Activated gamma-delta T cell (primary cell): ENCODE data around the gene CPXM1.

Experiments
- DNase-seq: peaks from one replicate; lab custom pipeline; 2025; lab: John Stamatoyannopoulos, UW

The CPXM1 gene

DNA sequence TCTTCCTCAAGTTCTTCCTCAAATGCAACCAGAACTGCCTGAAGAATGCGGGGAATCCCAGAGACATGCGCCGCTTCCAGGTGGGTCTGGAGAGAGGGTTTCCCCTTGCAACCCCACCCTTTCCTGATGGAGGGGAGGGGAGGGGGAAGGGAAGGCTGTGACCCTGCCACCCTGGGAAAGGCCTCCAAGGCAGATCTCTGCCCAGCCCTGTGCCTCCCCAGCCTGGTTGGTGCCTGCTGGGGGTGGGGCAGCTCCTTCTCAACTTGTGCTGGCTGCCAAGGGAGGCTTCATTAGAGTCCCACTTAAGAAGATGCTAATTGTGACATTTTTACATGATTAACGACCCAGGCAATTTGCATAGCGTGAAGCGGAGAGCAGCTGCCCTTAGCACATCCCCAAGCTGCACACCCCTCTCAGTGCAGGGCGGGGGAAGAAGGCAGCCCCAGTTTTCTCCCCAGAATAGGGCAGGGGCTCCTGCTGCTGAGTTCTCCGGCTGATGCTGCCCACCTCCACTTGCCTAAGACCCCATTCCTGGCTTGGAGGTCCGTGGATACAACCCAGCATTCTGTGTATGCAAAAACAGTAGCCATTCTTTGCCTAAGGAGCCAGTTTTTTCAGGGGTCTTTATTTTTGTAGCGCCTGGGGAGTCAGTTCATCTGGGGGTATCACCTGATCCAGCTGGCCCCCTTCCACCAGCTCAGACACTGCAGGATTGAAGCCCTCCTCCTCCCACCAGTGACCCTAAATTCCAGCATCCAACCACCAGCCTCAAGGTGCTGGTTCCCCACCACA, 51.7 kb downstream of the CPXM1 start:
- no peak for DNase-seq

DNA sequence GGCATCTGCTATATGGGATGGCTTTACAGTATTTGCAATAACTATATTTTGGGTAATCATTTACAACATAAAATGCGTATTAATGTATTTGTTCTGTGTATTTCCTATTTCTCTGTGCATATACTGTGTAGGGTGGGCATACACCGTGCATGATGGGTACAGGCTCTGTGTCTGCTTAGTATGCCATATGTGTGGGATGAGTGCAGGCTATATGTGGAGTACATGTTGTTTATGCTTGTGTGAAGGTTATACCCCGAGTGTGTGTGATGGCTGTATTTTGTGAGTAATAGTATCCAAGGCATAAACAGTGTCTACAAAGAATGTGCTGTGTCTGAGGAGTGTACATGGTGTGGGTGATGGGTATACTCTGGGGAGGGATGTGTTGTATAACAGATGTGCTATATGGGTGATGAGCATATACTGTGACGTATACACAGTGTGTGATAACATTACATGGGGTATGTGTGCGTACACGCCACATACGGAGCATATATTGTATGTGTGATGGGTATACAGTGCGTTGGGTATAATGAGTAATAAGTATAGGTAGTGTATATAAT, 52.7 kb downstream of the CPXM1 start:
- DNase-seq: no peak

DNA sequence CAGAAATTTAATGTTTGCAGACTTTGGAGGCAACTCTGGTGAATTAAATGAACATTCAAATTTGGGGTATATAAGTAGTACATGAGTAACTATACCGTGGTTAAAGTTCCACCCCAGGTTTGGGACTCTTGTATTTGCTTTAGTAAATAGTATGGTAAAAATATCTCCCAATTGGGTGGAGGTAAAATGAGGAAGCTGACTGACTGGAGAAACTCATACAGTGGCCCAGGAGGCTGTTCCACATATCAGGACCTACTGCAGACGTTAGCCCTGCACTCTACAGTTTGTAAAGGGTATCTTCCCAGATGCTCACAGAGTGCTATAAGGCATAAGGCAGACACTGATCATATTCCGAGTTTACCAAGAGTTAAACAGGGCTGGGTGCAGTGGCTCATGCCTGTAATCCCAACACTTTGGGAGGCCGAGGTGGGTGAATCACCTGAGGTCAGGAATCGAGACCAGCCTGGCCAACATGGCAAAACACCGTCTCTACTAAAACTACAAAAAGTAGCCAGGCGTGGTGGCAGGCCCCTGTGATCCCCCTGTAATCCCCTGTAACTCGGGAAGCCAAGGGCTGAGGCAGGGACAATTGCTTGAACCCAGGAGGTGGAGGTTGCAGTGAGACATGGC, 53.7 kb downstream of the CPXM1 start:
- no peak for DNase-seq

DNA sequence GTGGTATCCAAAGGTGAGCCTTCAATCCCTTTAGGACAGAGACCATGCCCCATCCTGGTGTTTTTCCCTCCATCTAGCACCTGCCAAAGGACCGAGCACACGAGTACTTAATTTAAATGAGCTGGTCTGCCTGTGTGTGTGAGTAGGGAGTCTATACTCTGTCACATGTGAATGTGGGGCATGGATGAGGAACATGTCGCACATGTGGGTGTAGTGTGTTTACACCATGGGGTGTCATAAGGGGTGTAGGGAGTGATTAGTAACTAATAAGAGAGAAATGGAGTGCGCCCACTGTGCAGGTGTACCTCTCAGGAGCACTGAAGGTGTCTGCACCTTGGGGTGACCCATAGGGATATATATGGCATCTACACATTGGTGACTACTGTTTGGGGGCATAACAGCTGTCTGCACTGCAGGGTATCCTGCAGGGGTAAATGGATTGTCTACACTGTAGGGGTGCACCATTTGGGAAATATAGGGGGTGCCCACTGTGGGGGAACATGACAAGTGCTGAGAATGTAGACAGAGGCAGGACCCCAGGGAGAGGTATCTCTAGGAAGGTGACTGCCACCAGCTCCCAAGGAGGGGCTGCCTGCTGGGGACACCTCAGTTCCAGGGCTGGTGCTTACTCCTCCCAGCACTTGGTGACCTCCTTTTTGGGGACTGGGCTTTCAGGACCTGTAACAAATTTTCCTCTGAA, 54.3 kb downstream of the CPXM1 start:
- no peak for DNase-seq

DNA sequence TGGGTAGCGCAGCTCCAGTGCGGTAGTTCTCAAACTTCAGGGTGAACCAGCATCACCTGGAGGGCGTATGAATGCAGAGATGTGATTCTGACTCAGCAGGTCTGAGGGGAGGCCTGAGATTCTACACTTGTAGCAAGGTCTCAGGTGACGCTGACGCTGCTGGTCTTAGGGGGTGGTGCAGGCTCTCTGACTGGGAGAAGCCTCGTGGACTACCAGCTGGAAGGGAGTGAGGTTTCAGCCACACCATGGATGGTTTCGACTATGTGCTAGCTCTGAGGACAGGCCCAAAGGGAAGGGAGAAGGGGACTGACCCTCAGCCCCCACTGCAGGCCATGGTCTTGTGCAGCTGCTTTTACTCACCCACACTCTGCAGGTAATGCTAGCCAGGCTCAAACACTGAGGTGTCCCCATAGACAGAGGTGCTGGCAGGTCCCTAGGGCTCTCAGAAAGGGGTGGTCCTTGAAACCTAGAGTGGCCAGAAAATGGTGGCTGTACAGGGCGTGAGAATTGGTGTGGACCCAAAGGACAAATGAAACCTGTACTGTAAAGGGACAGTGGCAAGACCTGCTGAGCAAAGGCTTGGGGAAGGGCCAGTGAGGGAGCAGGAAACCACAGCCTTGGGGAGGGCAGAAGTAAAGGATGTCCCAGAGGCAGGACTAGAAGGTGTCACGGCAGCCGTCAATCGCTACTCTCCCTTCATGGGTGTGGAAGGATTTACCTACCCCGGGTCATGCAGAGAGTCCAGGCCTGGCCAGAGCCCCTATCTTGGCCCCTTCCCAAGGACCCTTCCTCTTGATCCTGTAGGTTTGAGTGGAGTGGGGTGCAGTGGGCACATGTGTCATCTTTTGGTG, 55.1 kb downstream of the CPXM1 start:
- no peak for DNase-seq
